ENCODE data around the gene ITGBL1.

The ITGBL1 gene

DNA sequence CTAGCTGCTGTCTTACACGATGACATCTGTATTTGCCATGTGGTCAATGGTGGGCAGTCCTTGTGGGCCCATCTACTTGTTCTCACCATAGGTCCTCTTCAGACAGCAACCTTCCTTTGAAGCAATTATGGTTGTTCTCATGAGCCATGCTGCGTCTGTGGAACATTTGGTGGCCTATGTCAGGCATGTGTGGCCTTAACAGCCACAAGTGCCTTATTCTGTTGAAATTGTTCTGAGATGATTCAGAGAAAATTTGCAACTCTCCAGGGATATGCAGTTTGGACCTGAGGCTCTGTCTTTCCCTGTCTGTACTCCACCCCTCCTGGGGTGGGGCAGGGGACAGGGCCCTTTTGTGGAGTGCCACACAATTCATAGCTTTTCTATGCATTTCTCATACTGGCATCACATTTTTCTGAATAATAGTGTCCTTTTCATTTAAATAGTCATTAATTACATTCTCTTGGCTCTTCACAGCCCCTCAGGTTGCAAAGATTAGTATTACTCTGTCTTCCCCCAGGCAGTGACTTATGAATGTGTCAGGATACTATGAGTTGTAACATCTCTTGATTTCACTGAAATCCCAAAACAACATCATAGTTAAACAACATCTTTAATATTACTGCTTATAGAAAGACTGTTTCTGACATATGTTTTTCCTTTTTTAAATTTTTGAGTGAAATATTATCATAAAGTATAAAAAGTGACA, 102.1 kb downstream of the ITGBL1 start:
- in situ Hi-C loops (cut with MboI; ENCODE audit: low sequenced_read_pairs), result no loop called here

DNA sequence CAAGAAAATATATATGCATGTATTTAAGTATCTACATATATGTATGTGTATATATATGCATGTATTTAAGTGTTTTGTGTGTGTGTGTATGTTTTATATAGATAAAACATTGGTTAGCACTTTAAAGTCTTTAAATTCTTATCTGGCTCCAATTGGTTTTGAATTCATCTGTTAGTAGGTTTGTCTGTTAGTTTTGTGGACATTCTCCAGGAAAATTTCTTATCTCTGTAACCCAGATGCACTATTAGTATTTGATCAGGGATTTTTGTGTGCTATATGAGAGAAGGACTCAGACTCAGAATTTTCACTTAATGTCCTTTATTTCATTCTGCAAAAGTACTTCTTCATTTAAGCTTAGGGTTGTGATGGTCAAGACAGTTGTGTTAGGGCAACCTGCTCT, 103.1 kb downstream of the ITGBL1 start:
- in situ Hi-C loops (cut with MboI; ENCODE audit: low sequenced_read_pairs), result no loop called here

GRCh38 chr13:101556676-101557123, 104.2 kb downstream of the ITGBL1 start:
- in situ Hi-C loops (cut with MboI; ENCODE audit: low sequenced_read_pairs), result no loop called here

GRCh38 chr13:101565317-101565716, 112.8 kb downstream of the ITGBL1 start:
- in situ Hi-C loops (cut with MboI; ENCODE audit: low sequenced_read_pairs), result no loop called here

DNA sequence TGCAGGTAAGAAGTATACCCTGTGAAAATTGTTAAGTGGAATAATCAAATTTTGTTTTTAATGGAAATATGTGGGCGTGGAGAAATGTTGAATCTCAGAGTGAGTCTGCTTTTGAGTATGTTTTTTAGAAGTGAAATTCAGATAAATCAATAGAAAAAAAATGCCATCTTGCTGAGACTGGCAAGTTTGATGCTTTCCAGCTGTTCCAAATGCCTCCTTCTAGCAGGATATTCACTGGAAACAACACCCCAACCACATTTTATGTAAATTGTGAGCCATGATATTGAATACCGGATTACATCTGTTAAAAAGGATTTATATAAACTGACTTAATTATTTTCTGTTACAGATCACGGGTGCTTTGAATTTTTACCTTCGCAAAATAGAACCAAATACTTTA, 115.4 kb downstream of the ITGBL1 start:
- in situ Hi-C loops (cut with MboI; ENCODE audit: low sequenced_read_pairs), result no loop called here

- in situ Hi-C loops (cut with MboI; ENCODE audit: low sequenced_read_pairs), result no loop called here
These were observed 117.3 kb downstream of the ITGBL1 start for GRCh38 chr13:101569807-101570206.

DNA sequence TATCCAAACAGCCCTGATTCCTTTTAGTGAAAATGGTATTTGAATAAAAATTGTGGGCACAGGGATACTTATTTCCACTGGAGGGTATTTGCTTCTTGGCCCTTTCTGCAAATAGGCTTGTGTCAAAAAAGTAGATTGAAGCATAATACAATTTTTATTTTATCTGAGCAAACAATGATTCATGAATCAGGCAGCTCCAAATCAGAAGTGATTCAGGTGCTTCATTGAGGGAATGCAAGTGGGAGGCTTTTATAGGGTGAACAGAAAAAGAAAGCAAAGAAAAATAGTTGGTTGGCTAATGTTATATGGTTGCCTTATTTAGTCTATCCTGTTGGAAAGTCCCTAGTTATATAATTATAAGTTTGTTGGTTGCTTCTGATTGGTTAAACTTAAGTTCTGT, 117.9 kb downstream of the ITGBL1 start:
- in situ Hi-C loops (cut with MboI; ENCODE audit: low sequenced_read_pairs), result no loop called here

GRCh38 chr13:101572456-101572855, 120.0 kb downstream of the ITGBL1 start:
- in situ Hi-C loops (cut with MboI; ENCODE audit: low sequenced_read_pairs), result no loop called here

- in situ Hi-C loops (cut with MboI; ENCODE audit: low sequenced_read_pairs), result no loop called here
These were observed 123.1 kb downstream of the ITGBL1 start for GRCh38 chr13:101575581-101575980.

DNA sequence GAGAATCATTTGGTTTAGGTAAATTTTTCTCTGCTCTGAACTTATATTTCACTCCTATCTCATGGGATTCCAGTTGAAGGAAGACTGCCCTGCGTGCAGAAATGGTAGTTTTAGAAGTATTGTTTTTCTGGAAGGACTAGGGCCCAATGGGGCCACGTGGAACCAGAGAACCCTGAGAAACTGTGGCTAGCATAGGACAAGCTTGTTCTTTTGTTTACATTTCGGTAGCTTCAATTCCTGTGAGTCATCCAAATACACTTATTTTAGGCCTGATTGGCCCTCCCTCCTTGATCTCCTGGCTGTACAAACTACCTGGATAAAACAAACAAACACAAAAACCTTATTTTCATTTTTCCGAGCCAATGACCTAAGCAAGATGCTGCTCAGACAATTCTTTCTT, 124.0 kb downstream of the ITGBL1 start:
- in situ Hi-C loops (cut with MboI; ENCODE audit: low sequenced_read_pairs), result no loop called here

GRCh38 chr13:101576977-101577376, 124.5 kb downstream of the ITGBL1 start:
- in situ Hi-C loops (cut with MboI; ENCODE audit: low sequenced_read_pairs), result no loop called here

GRCh38 chr13:101579281-101579802, 126.9 kb downstream of the ITGBL1 start:
- in situ Hi-C loops (cut with MboI; ENCODE audit: low sequenced_read_pairs), result no loop called here

GRCh38 chr13:101584331-101584730, 131.9 kb downstream of the ITGBL1 start:
- in situ Hi-C loops (cut with MboI; ENCODE audit: low sequenced_read_pairs), result no loop called here

GRCh38 chr13:101590479-101590878, 138.0 kb downstream of the ITGBL1 start:
- in situ Hi-C loops (cut with MboI; ENCODE audit: low sequenced_read_pairs), result no loop called here

GRCh38 chr13:101594936-101595335, 142.5 kb downstream of the ITGBL1 start:
- in situ Hi-C loops (cut with MboI; ENCODE audit: low sequenced_read_pairs), result no loop called here

DNA sequence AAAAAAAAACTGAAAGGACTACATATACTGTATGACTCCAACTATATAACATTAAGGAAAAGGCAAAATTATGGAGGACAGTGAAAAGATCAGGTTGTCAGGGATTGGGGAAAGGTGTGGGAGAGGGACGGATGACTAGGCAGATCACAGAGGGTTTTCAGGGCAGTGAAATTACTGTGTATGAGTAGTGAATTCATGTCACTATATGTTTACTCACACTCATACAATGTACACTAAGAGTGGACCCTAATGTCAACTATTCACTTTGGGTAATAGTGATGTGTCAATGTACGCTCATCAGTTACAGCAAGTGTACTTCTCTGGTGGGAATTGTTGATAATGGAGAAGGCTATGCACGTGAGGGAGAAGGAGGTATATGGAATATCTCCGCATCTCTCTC, 144.3 kb downstream of the ITGBL1 start:
- in situ Hi-C loops (cut with MboI; ENCODE audit: low sequenced_read_pairs), result no loop called here

GRCh38 chr13:101611491-101612475, 159.3 kb downstream of the ITGBL1 start:
- in situ Hi-C loops (cut with MboI; ENCODE audit: low sequenced_read_pairs), result no loop called here

GRCh38 chr13:101612735-101613134, 160.3 kb downstream of the ITGBL1 start:
- in situ Hi-C loops (cut with MboI; ENCODE audit: low sequenced_read_pairs), result no loop called here

DNA sequence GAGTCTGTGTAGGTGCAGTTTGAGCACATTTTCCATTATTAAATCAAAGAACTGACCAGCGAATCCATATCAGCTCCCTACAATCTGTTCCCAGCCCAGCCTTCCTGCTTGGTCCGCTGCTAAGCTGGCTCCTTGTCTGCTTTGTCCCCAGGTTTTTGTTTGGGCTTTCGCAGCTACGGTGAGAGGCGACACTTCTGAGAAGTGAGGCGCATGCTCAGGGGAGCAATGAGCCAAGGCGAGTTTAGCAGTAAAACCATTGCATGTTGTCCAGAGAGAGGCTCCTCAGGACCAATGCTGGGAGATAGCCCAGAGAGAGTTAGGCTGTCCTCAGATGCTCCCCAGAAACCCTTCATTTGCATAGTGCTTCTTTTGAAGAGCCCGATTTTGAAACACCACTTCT, 162.0 kb downstream of the ITGBL1 start:
- in situ Hi-C loops (cut with MboI; ENCODE audit: low sequenced_read_pairs), result no loop called here

DNA sequence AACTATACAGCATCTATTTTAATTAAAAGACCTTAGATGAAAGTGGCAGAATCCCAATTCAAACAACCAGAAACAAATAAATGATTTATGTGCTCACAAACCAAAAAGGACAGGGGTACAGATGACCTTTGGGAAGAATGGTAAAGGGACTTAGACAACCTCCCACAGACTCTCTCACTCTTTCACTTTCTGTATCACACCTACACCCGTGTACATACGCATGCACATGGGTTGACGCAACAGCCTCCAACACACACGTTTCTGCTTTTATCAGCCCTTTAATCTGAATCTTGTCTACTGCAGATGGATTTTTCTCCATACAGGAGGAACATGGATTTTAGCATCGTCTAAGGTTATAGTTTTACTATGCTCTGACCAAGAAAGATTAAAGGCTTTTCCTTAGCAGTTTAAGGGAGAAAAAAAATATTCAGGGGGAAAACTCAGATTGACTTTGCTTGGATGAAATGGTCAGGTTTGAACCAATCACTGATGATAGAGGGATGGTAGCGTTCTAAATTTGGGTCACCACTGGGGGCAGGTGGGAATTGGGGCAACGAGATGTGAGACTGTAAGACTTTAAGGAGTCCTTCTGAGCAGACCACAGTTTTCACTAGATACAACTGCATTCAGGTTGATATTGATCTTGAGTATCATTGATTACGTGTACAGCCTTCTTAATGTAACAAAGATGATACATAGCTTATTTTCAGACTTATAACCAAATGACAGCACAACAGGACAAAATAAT, 166.1 kb downstream of the ITGBL1 start:
- in situ Hi-C loops (cut with MboI; ENCODE audit: low sequenced_read_pairs), result no loop called here

DNA sequence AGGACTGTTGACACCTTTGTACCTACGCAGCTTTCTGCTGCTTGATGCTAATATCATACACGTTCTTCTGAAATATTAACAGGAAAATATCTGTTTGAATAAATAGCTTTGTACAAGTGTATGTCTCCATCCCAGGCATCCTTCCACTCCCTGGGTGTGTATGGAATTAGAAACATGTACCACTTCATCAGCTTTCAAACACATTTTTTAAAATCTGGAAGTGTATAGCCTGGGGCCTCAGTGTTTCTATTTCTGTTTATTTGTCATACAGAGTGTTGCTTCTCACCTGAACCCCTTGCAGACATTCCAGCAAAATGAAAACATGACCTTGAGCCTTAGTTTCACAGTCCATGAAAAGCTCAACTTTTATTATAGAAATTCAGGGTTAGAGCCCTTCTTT, 168.6 kb downstream of the ITGBL1 start:
- in situ Hi-C loops (cut with MboI; ENCODE audit: low sequenced_read_pairs), result no loop called here

All from HL-60/S4 treated with retinoic acid at 250 ng/mL for 4 days and 3 days (cell line).